Measurements from ENCODE around the gene PIGB.
"Not testable (repeated sequence)": the region's sequence is repeated elsewhere in the genome, so short reads cannot be mapped to it uniquely, and the experiment has no call there.

The PIGB gene

DNA sequence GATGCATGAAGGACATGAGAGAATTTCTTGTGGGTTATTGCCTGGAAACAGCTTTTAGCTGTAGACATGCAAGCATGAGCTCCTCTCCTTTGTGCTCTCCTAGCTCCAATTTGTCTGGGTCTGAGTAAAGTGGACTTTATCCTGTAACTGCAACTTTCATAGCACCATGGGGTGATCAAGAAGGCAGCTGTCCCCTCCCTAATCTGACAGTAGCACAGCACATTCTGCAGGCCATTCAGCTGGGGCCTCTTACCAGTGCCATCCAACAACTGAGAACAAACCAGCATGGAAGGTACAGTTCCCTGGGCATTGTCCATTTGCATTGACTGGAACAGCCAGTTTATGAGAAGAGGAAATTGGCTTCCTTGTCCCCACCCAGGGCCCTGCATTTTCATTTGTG is 21.7 kb upstream of the PIGB start:
- no peak for DNase-seq (ENCODE audit: low read depth in 2 of 3, low spot score in 2 of 3)

DNA sequence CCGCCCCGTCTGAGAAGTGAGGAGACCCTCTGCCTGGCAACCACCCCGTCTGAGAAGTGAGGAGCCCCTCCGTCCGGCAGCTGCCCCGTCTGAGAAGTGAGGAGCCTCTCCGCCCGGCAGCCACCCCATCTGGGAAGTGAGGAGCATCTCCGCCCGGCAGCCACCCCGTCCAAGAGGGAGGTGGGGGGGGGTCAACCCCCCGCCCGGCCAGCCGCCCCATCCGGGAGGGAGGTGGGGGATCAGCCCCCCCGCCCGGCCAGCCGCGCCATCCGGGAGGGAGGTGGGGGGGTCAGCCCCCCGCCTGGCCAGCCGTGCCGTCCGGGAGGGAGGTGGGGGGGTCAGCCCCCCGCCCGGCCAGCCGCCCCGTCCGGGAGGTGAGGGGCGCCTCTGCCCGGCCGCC is 16.2 kb upstream of the PIGB start:
- DNase-seq (ENCODE audit: low read depth in 2 of 3, low spot score in 2 of 3), result not testable (repeated sequence)

DNA sequence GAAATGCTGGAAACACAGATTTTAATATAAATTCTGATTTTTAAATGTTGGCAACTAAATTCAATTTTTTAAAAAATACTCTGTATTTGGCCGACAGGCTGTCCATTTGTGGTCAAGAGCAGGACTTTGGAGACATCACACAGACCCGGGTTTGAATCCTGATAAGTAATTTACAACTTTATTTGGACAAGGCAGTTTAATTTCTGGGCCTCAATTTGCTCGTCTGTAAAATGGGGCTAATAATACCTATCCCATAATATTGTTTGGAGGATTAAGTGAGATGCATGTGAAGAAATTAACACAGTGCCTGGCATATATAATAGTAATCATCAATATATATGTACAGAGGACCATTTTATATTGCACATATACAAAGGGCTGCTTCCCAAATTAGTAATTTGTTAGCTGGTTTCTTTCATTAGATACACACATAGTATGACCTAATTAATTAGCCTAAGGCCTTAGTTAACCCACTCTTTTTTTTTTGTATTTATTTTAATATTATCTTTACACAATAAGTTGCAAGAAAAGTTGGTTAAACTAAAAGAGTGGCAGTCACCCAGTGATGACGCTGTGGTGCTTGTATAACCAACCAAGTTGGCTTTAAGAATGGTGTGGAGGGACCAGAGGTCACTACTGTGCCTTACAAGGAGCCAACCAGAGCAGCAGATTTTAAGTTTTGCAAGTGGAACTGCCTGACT is 665 bp downstream of the PIGB start:
- no peak for DNase-seq (ENCODE audit: low read depth in 2 of 3, low spot score in 2 of 3)

- no peak for DNase-seq (ENCODE audit: low read depth in 2 of 3, low spot score in 2 of 3)
Observed at GRCh38 chr15:55320238-55320550, 1.2 kb downstream of the PIGB start.

DNA sequence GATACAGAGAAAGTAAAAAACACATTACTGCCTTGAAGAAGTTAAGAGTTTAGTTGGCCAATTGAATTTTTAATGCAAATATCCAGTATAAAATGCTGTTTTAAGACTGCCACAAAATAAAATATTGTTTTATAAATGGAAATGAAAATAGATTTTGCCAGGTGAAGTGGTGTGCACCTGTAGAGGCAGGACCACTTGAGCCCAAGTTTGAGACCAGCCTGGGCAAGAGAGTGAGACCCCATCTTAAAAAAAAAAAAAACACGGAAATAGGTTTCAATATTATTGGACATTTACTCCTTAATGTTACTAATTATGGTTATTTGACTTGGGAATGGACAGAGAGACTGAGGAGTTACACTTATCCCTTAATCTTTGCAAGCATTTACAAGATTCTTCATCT is 1.9 kb downstream of the PIGB start:
- DNase-seq (ENCODE audit: low read depth in 2 of 3, low spot score in 2 of 3), result no peak

DNA sequence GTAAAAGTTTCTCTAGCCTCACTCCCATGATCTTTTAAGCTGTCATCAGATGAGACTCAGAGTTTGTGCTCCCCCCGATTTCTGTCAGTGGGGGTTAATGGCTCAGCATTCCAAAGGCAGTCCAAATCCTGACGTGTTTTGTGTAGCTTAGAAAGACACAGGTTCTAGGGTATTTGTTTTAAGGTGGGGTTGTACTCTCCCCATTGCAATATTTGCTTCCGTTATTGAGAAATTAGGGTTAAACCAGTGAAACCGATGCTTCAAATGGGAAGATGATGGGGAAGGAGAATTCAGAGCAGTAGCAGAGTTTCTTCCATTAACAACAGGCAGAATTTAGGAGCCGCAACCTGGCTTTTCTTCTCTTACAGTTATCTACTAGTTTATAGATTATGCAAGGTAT is 3.4 kb downstream of the PIGB start:
- DNase-seq (ENCODE audit: low read depth in 2 of 3, low spot score in 2 of 3), result no peak

- DNase-seq (ENCODE audit: low read depth in 2 of 3, low spot score in 2 of 3), result no peak
Observed at GRCh38 chr15:55327387-55327786, 8.4 kb downstream of the PIGB start.

- no peak for DNase-seq (ENCODE audit: low read depth in 2 of 3, low spot score in 2 of 3)
Observed at GRCh38 chr15:55334371-55334770, 15.3 kb downstream of the PIGB start.

GRCh38 chr15:55334997-55335396 is 16.0 kb downstream of the PIGB start:
- no peak for DNase-seq (ENCODE audit: low read depth in 2 of 3, low spot score in 2 of 3)

DNA sequence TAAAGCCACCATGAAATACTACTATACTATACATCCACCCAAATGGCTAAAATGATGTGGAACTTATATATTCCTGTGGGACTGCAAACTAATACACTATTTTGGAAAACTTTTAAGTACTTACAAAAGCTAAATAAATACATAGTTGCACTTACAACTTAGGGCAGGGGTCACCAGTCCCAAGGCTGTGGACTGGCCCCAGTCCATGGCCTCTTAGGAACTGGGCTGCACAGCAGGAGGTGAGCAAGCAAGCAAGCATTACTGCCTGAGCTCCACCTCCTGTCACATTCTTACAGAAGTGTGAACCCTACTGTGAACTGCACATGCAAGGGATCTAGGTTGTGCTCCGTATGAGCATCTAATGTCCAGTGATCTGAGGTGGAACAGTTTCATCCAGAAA is 18.1 kb downstream of the PIGB start:
- DNase-seq (ENCODE audit: low read depth in 2 of 3, low spot score in 2 of 3), result no peak

DNA sequence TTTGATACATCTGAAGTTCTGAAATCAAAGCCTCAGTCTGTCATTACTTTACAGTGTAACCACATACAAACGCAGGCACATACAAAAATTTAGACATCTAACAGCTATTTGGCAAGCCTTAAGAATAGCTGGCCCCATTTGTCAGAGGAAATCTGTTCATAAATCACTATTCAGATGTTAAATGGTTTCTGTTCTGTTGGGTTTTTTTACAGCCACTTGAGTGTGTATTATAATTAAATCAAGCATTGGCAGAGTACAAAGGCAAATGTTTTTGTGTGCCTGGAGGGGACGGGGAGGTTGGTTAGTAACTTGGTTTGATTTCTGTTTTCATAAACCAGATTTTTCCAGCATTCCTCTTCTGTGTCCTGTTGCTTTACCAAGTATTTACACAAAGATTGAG is 24.1 kb downstream of the PIGB start:
- no peak for DNase-seq (ENCODE audit: low read depth in 2 of 3, low spot score in 2 of 3)

DNA sequence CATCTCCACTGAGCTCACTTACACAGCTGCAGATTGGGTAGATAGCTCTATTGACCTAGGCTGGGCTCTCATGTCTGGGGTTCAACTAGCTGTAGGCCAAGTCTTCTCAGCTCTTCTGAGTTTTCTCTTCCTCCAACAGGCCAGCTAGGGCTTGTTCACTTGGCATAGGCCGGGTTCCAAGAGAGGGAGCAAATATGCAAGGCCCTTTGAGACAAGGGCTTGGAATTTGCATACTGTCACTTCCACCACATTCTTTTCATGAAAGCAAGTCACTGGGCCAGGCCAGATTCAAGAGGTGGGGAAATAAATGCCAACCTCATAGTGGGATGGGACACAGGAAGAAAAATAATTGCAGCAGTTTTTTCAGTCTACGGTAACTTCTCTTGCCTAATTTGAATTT is 25.2 kb downstream of the PIGB start:
- DNase-seq (ENCODE audit: low read depth in 2 of 3, low spot score in 2 of 3), result no peak

GRCh38 chr15:55348281-55348778 is 29.3 kb downstream of the PIGB start:
- DNase-seq (ENCODE audit: low read depth in 2 of 3, low spot score in 2 of 3), result no peak

GRCh38 chr15:55349282-55349681 is 30.3 kb downstream of the PIGB start:
- no peak for DNase-seq (ENCODE audit: low read depth in 2 of 3, low spot score in 2 of 3)

DNA sequence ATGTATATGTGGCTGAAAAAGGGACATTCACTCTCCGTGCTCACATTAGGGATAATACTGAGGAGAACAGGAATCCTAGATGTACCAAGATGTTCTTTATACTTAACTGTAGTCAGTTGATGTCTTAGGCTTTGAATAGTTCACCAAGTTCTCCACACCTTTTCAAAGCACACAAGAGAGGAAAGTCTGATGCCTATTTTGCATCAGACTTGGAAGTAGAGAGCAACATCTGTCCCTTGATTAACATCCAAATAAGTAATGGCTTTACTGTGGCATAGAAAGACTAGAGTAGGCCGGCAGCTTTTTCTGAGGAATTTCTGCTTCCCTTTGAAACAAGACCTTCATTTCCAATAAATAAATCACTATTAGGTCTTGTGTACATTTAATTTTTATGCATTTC is 34.0 kb downstream of the PIGB start:
- no peak for DNase-seq (ENCODE audit: low read depth in 2 of 3, low spot score in 2 of 3)

GRCh38 chr15:55356985-55357585 is 38.1 kb downstream of the PIGB start:
- no peak for DNase-seq (ENCODE audit: low read depth in 2 of 3, low spot score in 2 of 3)

- DNase-seq (ENCODE audit: low read depth in 2 of 3, low spot score in 2 of 3), result no peak
Observed at GRCh38 chr15:55357774-55358173, 38.8 kb downstream of the PIGB start.

DNA sequence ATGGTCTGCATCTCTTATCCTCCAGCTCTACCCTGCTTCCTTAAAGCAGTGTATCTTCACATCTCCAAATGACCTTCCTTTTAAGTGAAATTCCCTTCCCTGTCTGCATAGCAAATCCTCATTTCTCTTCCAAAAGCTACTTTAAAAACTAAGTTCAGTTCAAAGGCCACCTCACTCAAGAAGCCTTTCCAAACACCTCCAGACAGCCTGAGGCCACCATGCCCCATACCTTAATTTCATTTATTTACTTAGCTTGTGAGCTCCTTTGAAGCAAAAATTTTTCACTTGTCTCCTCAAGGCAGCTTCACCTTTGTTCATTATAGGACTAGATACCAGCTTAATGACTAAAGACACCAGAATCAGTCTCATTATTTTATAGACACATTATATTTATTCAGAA is 39.4 kb downstream of the PIGB start:
- no peak for DNase-seq (ENCODE audit: low read depth in 2 of 3, low spot score in 2 of 3)

DNA sequence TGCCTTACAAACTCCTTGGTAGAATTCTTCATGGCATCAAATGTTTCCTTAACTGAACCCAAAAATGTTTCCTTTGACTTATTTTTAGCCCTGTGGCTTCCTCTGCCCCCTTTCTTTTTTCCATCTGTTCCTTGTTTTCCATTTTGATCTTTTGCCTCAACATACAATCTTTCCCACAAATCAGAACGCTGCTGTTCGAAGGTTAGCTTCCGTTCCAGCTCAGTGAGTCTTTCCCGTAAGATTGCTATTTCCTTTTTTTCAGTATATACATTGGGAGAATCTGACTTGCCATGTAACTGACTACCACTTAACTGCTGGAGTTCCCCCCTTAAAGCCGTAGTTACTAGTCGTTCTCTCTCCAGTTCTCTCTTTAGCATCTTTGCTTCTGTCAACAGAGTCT is 41.2 kb downstream of the PIGB start:
- DNase-seq (ENCODE audit: low read depth in 2 of 3, low spot score in 2 of 3), result no peak

GRCh38 chr15:55361048-55361447 is 42.0 kb downstream of the PIGB start:
- no peak for DNase-seq (ENCODE audit: low read depth in 2 of 3, low spot score in 2 of 3)

GRCh38 chr15:55362641-55363040 is 43.6 kb downstream of the PIGB start:
- no peak for DNase-seq (ENCODE audit: low read depth in 2 of 3, low spot score in 2 of 3)

GRCh38 chr15:55366981-55367380 is 48.0 kb downstream of the PIGB start:
- no peak for DNase-seq (ENCODE audit: low read depth in 2 of 3, low spot score in 2 of 3)

Measured in activated CD8-positive, alpha-beta memory T cell treated with anti-CD3 and anti-CD28 coated beads for 48 hours (primary cell).